Measurements from ENCODE around the gene ING1. TPM values are rescaled to one million over a fixed set of nuclear protein-coding genes. Genes with fewer than 3 reads are reported as not detected.

The ING1 gene
- total and polyA plus RNA-seq, 12 donors, result 4.3 to 28.6 (median 8.9) TPM

GRCh38 chr13:110712081-110712848 is 1.2 kb upstream of the ING1 start:
- peaks cover 6 to 18% of the 10 kb centered on the region in 2 donors for H3K4me1 ChIP-seq (replicated peaks in 1 of 2)
- peak; percentile 87 to 92 for TF ChIP-seq POLR2A (IDR thresholded peaks at IDR 0.05)
- peak in 1 of 6 experiments; percentile 8 for TF ChIP-seq CTCF (IDR thresholded peaks at IDR 0.05)
- H3K27ac ChIP-seq, result peak overlapping the region; percentile 94 to 100 (median 99)
- H3K36me3 ChIP-seq (replicated peaks in 1 of 2), result no peaks in the 10 kb centered on the region
- no peaks in the 10 kb centered on the region for H3K9me3 ChIP-seq (replicated peaks in 1 of 3)
- H3K4me3 ChIP-seq, result peak overlapping the region; percentile 21 to 86 (median 65)
- 0 to 1% (median 0%) methylated on average over 15 to 58 of the region's 58 CpGs for WGBS, 4 donors
- peak; percentile 83 to 92 (median 87) for DNase-seq
- intact Hi-C loops (cut with DNase I), result loop anchor here in 1 of 2 donors (10.0 kb wide), 2 partner anchors 113 to 203 kb away; partner anchors contain the start of gene ANKRD10
- no peaks in the 10 kb centered on the region for H3K27me3 ChIP-seq

- Histone ChIP-seq H3K9me3 (replicated peaks in 1 of 3) (no peaks in the 10 kb centered on the region), H3K27ac (peak overlapping the region; percentile 94 to 100 (median 100)), H3K4me1 (replicated peaks in 1 of 2) (peaks cover 6 to 26% of the 10 kb centered on the region in 2 donors), H3K4me3 (peak overlapping the region; percentile 45 to 86 (median 65)), H3K36me3 (replicated peaks in 1 of 2) (no peaks in the 10 kb centered on the region), H3K27me3 (no peaks in the 10 kb centered on the region)
- intact Hi-C loops (cut with DNase I), result loop anchor here in 1 of 2 donors (10.0 kb wide), 2 partner anchors 112 to 202 kb away; partner anchors contain the start of gene ANKRD10
- TF ChIP-seq CTCF (IDR thresholded peaks at IDR 0.05) (no peak), POLR2A (IDR thresholded peaks at IDR 0.05) (peak; percentile 98 to 99)
- 0 to 1% (median 0%) methylated on average over 32 to 68 of the region's 68 CpGs for WGBS, 4 donors
- peak; percentile 99 to 100 (median 100) for DNase-seq
Measured at GRCh38 chr13:110712849-110713641, 455 bp upstream of the ING1 start.

- Histone ChIP-seq H3K9me3 (replicated peaks in 1 of 3) (no peaks in the 10 kb centered on the region), H3K4me3 (peak overlapping the region; percentile 56 to 92 (median 84)), H3K27me3 (no peaks in the 10 kb centered on the region), H3K27ac (peak overlapping the region; percentile 91 to 100 (median 99)), H3K36me3 (replicated peaks in 1 of 2) (no peaks in the 10 kb centered on the region), H3K4me1 (replicated peaks in 1 of 2) (peaks cover 6 to 30% of the 10 kb centered on the region in 2 donors)
- TF ChIP-seq POLR2A (IDR thresholded peaks at IDR 0.05), result peak; percentile 35
- TF ChIP-seq CTCF (IDR thresholded peaks at IDR 0.05), result no peak
- DNase-seq, result peak; percentile 63 to 81 (median 70)
- intact Hi-C loops (cut with DNase I), result loop anchor here in 1 of 2 donors (10.0 kb wide), 2 partner anchors 111 to 201 kb away; partner anchors contain the start of gene ANKRD10
- WGBS, 4 donors, result 0 to 2% (median 0%) methylated on average over 25 to 86 of the region's 86 CpGs; no CpG with 5 or more reads in 1 of the 4 donors
Measured at GRCh38 chr13:110713981-110714796, 689 bp downstream of the ING1 start.

Data from adrenal gland (tissue), 12 donors.